ENCODE results near the gene RHCE. TPM values are rescaled to one million over a fixed set of nuclear protein-coding genes. Genes with fewer than 3 reads are reported as not detected.

Gene RHCE
- total RNA-seq, 1 experiment from 2014 or later = not detected

- peaks cover 38% of the 10 kb centered on the region for H3K4me1 ChIP-seq (ENCODE audit: insufficient read depth, low read length, poor library complexity, severe bottlenecking)
- no peak for DNase-seq (ENCODE audit: low spot score)
- no peaks in the 10 kb centered on the region for H3K36me3 ChIP-seq (ENCODE audit: insufficient read depth, low read length, poor library complexity, severe bottlenecking)
- H3K27ac ChIP-seq (ENCODE audit: low read depth, low read length, poor library complexity, severe bottlenecking) = no peak overlapping the region
- no peak overlapping the region for H3K4me3 ChIP-seq (ENCODE audit: low read depth, low read length, poor library complexity, severe bottlenecking)
- ChIA-PET CTCF (no interaction called here), POLR2A (ENCODE audit: low non-redundant PET) (no interaction called here)
- intact Hi-C loops (cut with micrococcal nuclease; ENCODE audit: unreplicated experiment) = no loop called here
- no peaks in the 10 kb centered on the region for H3K27me3 ChIP-seq (replicated peaks; ENCODE audit: insufficient read depth, low read depth, low read length, poor library complexity)
- H3K9me3 ChIP-seq (ENCODE audit: low read depth, low read length, poor library complexity, severe bottlenecking) = no peaks in the 10 kb centered on the region
- no TSS peak for BruUV-seq (replicated peaks)
- TF ChIP-seq CTCF (conservative IDR thresholded peaks at IDR 0.05; ENCODE audit: low read depth, low read length) (no peak), EZH2 (IDR thresholded peaks at IDR 0.05; ENCODE audit: borderline replicate concordance, low read depth, low read length, poor library complexity, severe bottlenecking) (no peak)
Observed at GRCh38 chr1:25433389-25434186, 13.0 kb upstream of the RHCE start.

- Histone ChIP-seq H3K4me3 (ENCODE audit: low read depth, low read length, poor library complexity, severe bottlenecking) (no peak overlapping the region), H3K9me3 (ENCODE audit: low read depth, low read length, poor library complexity, severe bottlenecking) (no peaks in the 10 kb centered on the region), H3K27ac (ENCODE audit: low read depth, low read length, poor library complexity, severe bottlenecking) (no peak overlapping the region), H3K36me3 (ENCODE audit: insufficient read depth, low read length, poor library complexity, severe bottlenecking) (no peaks in the 10 kb centered on the region), H3K27me3 (replicated peaks; ENCODE audit: insufficient read depth, low read depth, low read length, poor library complexity) (no peaks in the 10 kb centered on the region), H3K4me1 (ENCODE audit: insufficient read depth, low read length, poor library complexity, severe bottlenecking) (peaks cover 38% of the 10 kb centered on the region)
- intact Hi-C loops (cut with micrococcal nuclease; ENCODE audit: unreplicated experiment) = no loop called here
- TF ChIP-seq CTCF (conservative IDR thresholded peaks at IDR 0.05; ENCODE audit: low read depth, low read length) = no peak
- TF ChIP-seq EZH2 (IDR thresholded peaks at IDR 0.05; ENCODE audit: borderline replicate concordance, low read depth, low read length, poor library complexity, severe bottlenecking) = no peak
- ChIA-PET CTCF (no interaction called here), POLR2A (ENCODE audit: low non-redundant PET) (no interaction called here)
- DNase-seq (ENCODE audit: low spot score) = no peak
- BruUV-seq (replicated peaks) = TSS peak; percentile 47
Observed at GRCh38 chr1:25432749-25433388, 12.2 kb upstream of the RHCE start.

- ChIA-PET CTCF (interaction anchor here (0.7 kb wide), 1 partner anchor 85 kb away, joined by 3 read pairs; no protein-coding TSS in a partner anchor), POLR2A (ENCODE audit: low non-redundant PET) (no interaction called here)
- intact Hi-C loops (cut with micrococcal nuclease; ENCODE audit: unreplicated experiment) = no loop called here
- Histone ChIP-seq H3K27me3 (replicated peaks; ENCODE audit: insufficient read depth, low read depth, low read length, poor library complexity) (no peaks in the 10 kb centered on the region), H3K9me3 (ENCODE audit: low read depth, low read length, poor library complexity, severe bottlenecking) (no peaks in the 10 kb centered on the region), H3K36me3 (ENCODE audit: insufficient read depth, low read length, poor library complexity, severe bottlenecking) (no peaks in the 10 kb centered on the region), H3K27ac (ENCODE audit: low read depth, low read length, poor library complexity, severe bottlenecking) (no peak overlapping the region), H3K4me3 (ENCODE audit: low read depth, low read length, poor library complexity, severe bottlenecking) (peak overlapping the region; percentile 84), H3K4me1 (ENCODE audit: insufficient read depth, low read length, poor library complexity, severe bottlenecking) (peaks cover 38% of the 10 kb centered on the region)
- TF ChIP-seq EZH2 (IDR thresholded peaks at IDR 0.05; ENCODE audit: borderline replicate concordance, low read depth, low read length, poor library complexity, severe bottlenecking) (no peak), CTCF (conservative IDR thresholded peaks at IDR 0.05; ENCODE audit: low read depth, low read length) (no peak)
- no TSS peak for BruUV-seq (replicated peaks)
- DNase-seq (ENCODE audit: low spot score) = peak; percentile 12
Observed at GRCh38 chr1:25431955-25432719, 11.5 kb upstream of the RHCE start.

Data from A673 (cell line).